CD4-positive, alpha-beta T cell (primary cell): Measurements from ENCODE around the gene MAPKAPK3. TPM values are rescaled to one million over a fixed set of nuclear protein-coding genes. Genes with fewer than 3 reads are reported as not detected.
A peak's percentile ranks its signal among the peaks of the same experiment; 100 is the strongest.

ENCODE experiments used
- ATAC-seq: fragments of 200-7000 bp; cut with Tn5 transposase; one replicate; pipeline ENCODE4 v1.10.0; 2022; ENCODE audit warnings: mild to moderate bottlenecking; ENCODE audit not compliant: poor library complexity
- CTCF ChIA-PET: fragments of 350-600 bp; sonication (Branson Sonifier 250); formaldehyde crosslinking; loops from one replicate; lab custom pipeline; 2021; ENCODE audit warnings: antibody characterized with exemption, inconsistent platforms; lab: Charles Lee
- POLR2A ChIA-PET: fragments of 350-600 bp; sonication (Branson Sonifier 250); formaldehyde crosslinking; loops from one replicate; lab custom pipeline; 2021; ENCODE audit warnings: antibody characterized with exemption, inconsistent platforms; lab: Charles Lee
- DNase-seq, 14 experiments: peaks; one replicate each; pipeline ENCODE4 v3.0.0-alpha.2; 2013 to 2020; ENCODE audit warnings: mixed read lengths in 2 of 14
- H3K27ac ChIP-seq, 2 donors: one replicate each; pipeline versions ENCODE4 v1.5.1 to v1.7.0; 2013; ENCODE audit warnings: low read length in 2 of 2, low read depth in 1 of 2, mild to moderate bottlenecking in 1 of 2
- H3K27me3 ChIP-seq, 2 experiments: 1 replicate in 1 of 2; 2 replicates in 1 of 2; pipeline versions ENCODE4 v1.6.1 to v1.7.0; 2013; ENCODE audit warnings: low read length in 2 of 2, control low read depth in 1 of 2, mild to moderate bottlenecking in 1 of 2, moderate library complexity in 1 of 2; ENCODE audit not compliant: insufficient read depth in 2 of 2, control insufficient read depth in 1 of 2
- H3K36me3 ChIP-seq: one replicate; pipeline ENCODE4 v1.6.1; 2013; ENCODE audit warnings: low read length, control low read depth; ENCODE audit not compliant: insufficient read depth
- H3K4me1 ChIP-seq: one replicate; pipeline ENCODE4 v1.6.1; 2013; ENCODE audit warnings: low read length, control low read depth; ENCODE audit not compliant: insufficient read depth
- H3K4me3 ChIP-seq: one replicate; pipeline ENCODE4 v1.5.1; 2013; ENCODE audit warnings: mild to moderate bottlenecking, low read length, moderate library complexity
- H3K9me3 ChIP-seq, 2 experiments: 1 replicate in 1 of 2; 2 replicates in 1 of 2; pipeline versions ENCODE4 v1.6.1 to v1.7.0; 2013; ENCODE audit warnings: low read length in 2 of 2, mild to moderate bottlenecking in 2 of 2, control low read depth in 1 of 2, moderate library complexity in 1 of 2; ENCODE audit not compliant: control insufficient read depth in 1 of 2, insufficient read depth in 1 of 2
- H3K27ac Mint-ChIP-seq: one replicate; pipeline ENCODE4 v1.8.0; 2020; ENCODE audit warnings: mixed read lengths
- H3K27me3 Mint-ChIP-seq: one replicate; pipeline ENCODE4 v1.8.0; 2021; ENCODE audit warnings: mixed read lengths
- H3K36me3 Mint-ChIP-seq: one replicate; pipeline ENCODE4 v1.8.0; 2021; ENCODE audit warnings: low read depth, mixed read lengths
- H3K4me1 Mint-ChIP-seq: one replicate; pipeline ENCODE4 v1.8.0; 2021; ENCODE audit warnings: low read depth, mixed read lengths
- H3K4me3 Mint-ChIP-seq: one replicate; pipeline ENCODE4 v1.8.0; 2020; ENCODE audit warnings: mild to moderate bottlenecking, mixed read lengths
- H3K9me3 Mint-ChIP-seq: one replicate; pipeline ENCODE4 v1.8.0; 2020; ENCODE audit warnings: mixed read lengths
- CTCF ChIP-seq: fragments of 200-600 bp; IDR thresholded peaks from one replicate; pipeline ENCODE4 v1.8.0; 2022; ENCODE audit warnings: antibody characterized with exemption, mild to moderate bottlenecking
- intact Hi-C, 2 experiments: fragments of 100-400 bp; cut with DNase I in 1 of 2; cut with micrococcal nuclease in 1 of 2; formaldehyde crosslinking; loops; one replicate each; pipeline versions ENCODE4 v1.15.1 to v1.9.0; 2023 to 2025; cut with DNase I, micrococcal nuclease
- total RNA-seq, 174 experiments: library from RNA in 2 of 174; stranded (reverse) in 2 of 174; gene quantifications; one replicate each; pipeline ENCODE4 v1.2.3 and lab custom pipeline; 2021 to 2026

MAPKAPK3 gene
- total RNA-seq, 2 experiments from 2014 or later: 16.4 to 16.6 TPM

- Histone ChIP-seq H3K36me3 (no peaks in the 10 kb centered on the region), H3K27ac (peak overlapping the region in 1 of 2 donors; percentile 58), H3K4me3 (no peak overlapping the region), H3K9me3 (no peaks in the 10 kb centered on the region), H3K4me1 (peaks cover 90% of the 10 kb centered on the region), H3K27me3 (no peaks in the 10 kb centered on the region)
- no peak for DNase-seq
- ChIA-PET POLR2A (interaction anchor here (0.6 to 9.4 kb wide), 7 partner anchors 13 to 87 kb away, joined by 3 to 86 read pairs (median 11); partner anchors contain the start of genes C3orf18, CISH and HEMK1), CTCF (interaction anchor here (3.9 to 8.4 kb wide), 4 partner anchors 12 to 27 kb away, joined by 20 to 114 read pairs (median 33); partner anchors contain the start of genes CISH and MAPKAPK3)
- Mint-ChIP-seq H3K36me3 (peaks cover 7% of the 10 kb centered on the region), H3K4me3 (peak overlapping the region; percentile 42), H3K4me1 (peaks cover 55% of the 10 kb centered on the region), H3K9me3 (no peaks in the 10 kb centered on the region), H3K27ac (peak overlapping the region; percentile 86), H3K27me3 (no peaks in the 10 kb centered on the region)
- intact Hi-C loops: loop anchor here in 1 of 2 experiments (2.0 kb wide), 1 partner anchor 16 kb away; no protein-coding TSS in a partner anchor
- TF ChIP-seq CTCF: no peak
- no peak for ATAC-seq
Measured at GRCh38 chr3:50588759-50589433, 28.1 kb upstream of the MAPKAPK3 start.

DNA sequence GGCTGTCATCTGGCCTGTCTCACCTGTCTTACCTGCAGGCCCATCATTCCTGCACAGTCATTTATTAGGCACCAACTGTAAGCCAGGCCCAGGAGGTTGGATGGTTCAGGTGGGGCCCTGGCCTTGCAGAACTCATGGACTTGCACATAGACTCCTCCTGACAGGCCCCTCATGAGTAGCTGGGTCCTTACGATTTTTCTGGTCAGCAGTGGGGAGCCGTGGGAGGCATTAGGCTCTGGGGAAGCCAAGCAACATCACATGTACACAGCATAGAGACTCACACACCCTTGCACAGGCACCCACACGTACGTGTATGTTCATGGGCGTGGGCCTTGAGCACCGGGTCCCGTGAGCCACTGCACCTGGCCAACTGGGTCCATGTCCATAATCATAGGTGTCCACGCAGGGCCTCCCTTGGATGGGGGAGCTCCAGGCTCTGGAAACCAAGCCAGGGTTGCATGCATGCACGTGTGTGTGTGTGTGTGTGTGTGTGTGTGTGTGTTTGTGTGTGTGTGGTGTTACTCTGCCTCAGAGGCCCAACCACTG, 25.7 kb upstream of the MAPKAPK3 start:
- intact Hi-C loops: loop anchor here in 1 of 2 experiments (1.0 to 2.0 kb wide), 2 partner anchors 18 to 21 kb away; no protein-coding TSS in a partner anchor
- Histone ChIP-seq H3K9me3 (no peaks in the 10 kb centered on the region), H3K36me3 (no peaks in the 10 kb centered on the region), H3K27ac (peak overlapping the region; percentile 73 to 90), H3K4me1 (peaks cover 87% of the 10 kb centered on the region), H3K4me3 (peak overlapping the region; percentile 47), H3K27me3 (no peaks in the 10 kb centered on the region)
- peak; percentile 3 for ATAC-seq
- no peak for TF ChIP-seq CTCF
- no peak for DNase-seq
- ChIA-PET CTCF (interaction anchor here (1.0 to 8.4 kb wide), 11 partner anchors 9 to 292 kb away, joined by 3 to 114 read pairs (median 5); partner anchors contain the start of genes CISH, HEMK1, HYAL3 and MAPKAPK3), POLR2A (interaction anchor here (0.6 to 9.4 kb wide), 11 partner anchors 9 to 1104 kb away, joined by 3 to 86 read pairs (median 10); partner anchors contain the start of genes C3orf18, CISH, HEMK1 and MANF)
- Mint-ChIP-seq H3K9me3 (no peaks in the 10 kb centered on the region), H3K36me3 (no peaks in the 10 kb centered on the region), H3K27me3 (no peaks in the 10 kb centered on the region), H3K27ac (peak overlapping the region; percentile 91), H3K4me3 (peak overlapping the region; percentile 39), H3K4me1 (peaks cover 63% of the 10 kb centered on the region)

GRCh38 chr3:50592568-50592967, 24.4 kb upstream of the MAPKAPK3 start:
- no peak overlapping the region for H3K4me3 ChIP-seq
- Mint-ChIP-seq H3K4me3 (no peak overlapping the region), H3K9me3 (no peaks in the 10 kb centered on the region), H3K27ac (peak overlapping the region; percentile 79), H3K36me3 (no peaks in the 10 kb centered on the region), H3K4me1 (peaks cover 56% of the 10 kb centered on the region), H3K27me3 (no peaks in the 10 kb centered on the region)
- peaks cover 75% of the 10 kb centered on the region for H3K4me1 ChIP-seq
- ChIA-PET POLR2A (interaction anchor here (0.6 to 9.4 kb wide), 7 partner anchors 9 to 1955 kb away, joined by 3 to 86 read pairs (median 14); partner anchors contain the start of genes C3orf18, CISH, HEMK1 and MANF), CTCF (interaction anchor here (1.2 to 8.4 kb wide), 5 partner anchors 9 to 24 kb away, joined by 5 to 114 read pairs (median 20); partner anchors contain the start of genes CISH, HEMK1 and MAPKAPK3)
- H3K36me3 ChIP-seq: no peaks in the 10 kb centered on the region
- TF ChIP-seq CTCF: no peak
- ATAC-seq (no peak), DNase-seq (no peak)
- intact Hi-C loops: loop anchor here in 1 of 2 experiments (2.0 kb wide), 1 partner anchor 18 kb away; the partner anchor contains the start of gene CISH
- no peaks in the 10 kb centered on the region for H3K9me3 ChIP-seq
- no peaks in the 10 kb centered on the region for H3K27me3 ChIP-seq
- peak overlapping the region; percentile 42 to 50 for H3K27ac ChIP-seq
